Keratinocyte (primary cell): Measurements from ENCODE around the gene HUS1B. TPM values are rescaled to one million over a fixed set of nuclear protein-coding genes. Genes with fewer than 3 reads are reported as not detected.

Source experiments
- DNase-seq: peaks from one replicate; pipeline ENCODE4 v3.0.0-alpha.2; 2011; ENCODE audit warnings: low read depth, missing footprints, low spot score
- FAIRE-seq: peaks from 2 replicates; lab custom pipeline; 2011; peaks lifted over from hg19 to GRCh38; lab: Jason Lieb, UNC
- H2AFZ ChIP-seq: 2 replicates; pipeline ENCODE4 v1.6.0; 2012; ENCODE audit warnings: low read length, control low read depth, inconsistent platforms; ENCODE audit not compliant: control insufficient read depth
- H3K27ac ChIP-seq: 2 replicates; pipeline ENCODE4 v1.5.1; 2011; ENCODE audit warnings: low read length; ENCODE audit not compliant: control insufficient read depth, insufficient read depth
- H3K27me3 ChIP-seq: 3 replicates; pipeline ENCODE4 v1.6.0; 2011; ENCODE audit warnings: low read length; ENCODE audit not compliant: control insufficient read depth, insufficient read depth; ENCODE audit errors: extremely low read depth
- H3K36me3 ChIP-seq, 2 experiments: 2 replicates in 1 of 2; 3 replicates in 1 of 2; pipeline ENCODE4 v1.5.1; 2011; ENCODE audit warnings: low read length in 2 of 2, mild to moderate bottlenecking in 1 of 2; ENCODE audit not compliant: control insufficient read depth in 2 of 2, insufficient read depth in 2 of 2; ENCODE audit errors: extremely low read depth in 1 of 2
- H3K4me1 ChIP-seq: 3 replicates; pipeline ENCODE4 v1.5.1; 2011; ENCODE audit warnings: low read length; ENCODE audit not compliant: control insufficient read depth, insufficient read depth; ENCODE audit errors: extremely low read depth
- H3K4me2 ChIP-seq: 3 replicates; pipeline ENCODE4 v1.6.0; 2011; ENCODE audit warnings: low read depth, low read length; ENCODE audit not compliant: control insufficient read depth, insufficient read depth; ENCODE audit errors: extremely low read depth
- H3K4me3 ChIP-seq, 3 experiments: fragments of 200-600 bp in 1 of 3; sonication (generic) in 1 of 3; 2 replicates in 2 of 3; 3 replicates in 1 of 3; pipeline ENCODE4 v1.5.1; 2011 to 2016; ENCODE audit warnings: low read length in 3 of 3, mild to moderate bottlenecking in 3 of 3, control low read depth in 2 of 3, inconsistent platforms in 1 of 3, low read depth in 1 of 3, mixed read lengths in 1 of 3, mixed run types in 1 of 3, moderate library complexity in 1 of 3; ENCODE audit not compliant: control insufficient read depth in 2 of 3, insufficient read depth in 2 of 3; ENCODE audit errors: extremely low read depth in 1 of 3
- H3K79me2 ChIP-seq: 2 replicates; pipeline ENCODE4 v1.6.0; 2012; ENCODE audit warnings: low read length; ENCODE audit not compliant: control insufficient read depth, insufficient read depth
- H3K9ac ChIP-seq: 3 replicates; pipeline ENCODE4 v1.6.0; 2011; ENCODE audit warnings: low read length; ENCODE audit not compliant: control insufficient read depth, insufficient read depth; ENCODE audit errors: extremely low read depth
- H3K9me1 ChIP-seq: 3 replicates; pipeline ENCODE4 v1.6.0; 2011; ENCODE audit warnings: low read length; ENCODE audit not compliant: control insufficient read depth, insufficient read depth; ENCODE audit errors: extremely low read depth
- H3K9me3 ChIP-seq: 2 replicates; pipeline ENCODE4 v1.5.1; 2012; ENCODE audit warnings: low read depth, low read length; ENCODE audit not compliant: control insufficient read depth
- H4K20me1 ChIP-seq: 3 replicates; pipeline ENCODE4 v1.6.0; 2011; ENCODE audit warnings: low read length; ENCODE audit not compliant: control insufficient read depth, insufficient read depth; ENCODE audit errors: extremely low read depth
- CTCF ChIP-seq, 3 experiments: IDR thresholded peaks in 1 of 3; conservative IDR thresholded peaks in 1 of 3; optimal IDR thresholded peaks in 1 of 3; 2 replicates in 2 of 3; 3 replicates in 1 of 3; pipeline versions ENCODE3 to v1.5.1; 2011; ENCODE audit warnings: low read length in 3 of 3, mild to moderate bottlenecking in 3 of 3, moderate library complexity in 2 of 3, control low read depth in 1 of 3, inconsistent platforms in 1 of 3; ENCODE audit not compliant: insufficient read depth in 2 of 3; ENCODE audit errors: extremely low read depth in 1 of 3
- EZH2 ChIP-seq: IDR thresholded peaks from one replicate; pipeline ENCODE4 v1.6.1; 2012; ENCODE audit warnings: inconsistent platforms, mild to moderate bottlenecking, low read length, moderate library complexity
- dilution Hi-C: fragments of 300-500 bp; cut with MboI; formaldehyde crosslinking; loops from one replicate; pipeline ENCODE4 v1.7.0; 2020; ENCODE audit warnings: low sequenced_read_pairs; ENCODE audit not compliant: extremely low pct_ligation_motif_present
- polyA plus RNA-seq, 5 experiments: library from polyadenylated mRNA; depleted of rRNA in 3 of 5; stranded (reverse) in 3 of 5; stranded (forward) in 1 of 5; unstranded in 1 of 5; fragments of >200 nt; gene quantifications; 1 replicate in 1 of 5; 2 replicates in 3 of 5; 3 replicates in 1 of 5; pipeline versions ENCODE4 v1.2.1 to v1.2.3, GENCODE V29; 2011 to 2012; ENCODE audit warnings: missing spikeins in 2 of 5, low read depth in 1 of 5, low replicate concordance in 1 of 5

The HUS1B gene
- polyA plus RNA-seq, 1 donor (not counting 4 experiments of a cell fraction or from before 2014, with no cell fraction given) = 0.13 TPM

GRCh38 chr6:703552-703951 lies 46.7 kb upstream of the HUS1B start:
- no peak overlapping the region for H3K27ac ChIP-seq
- no peaks in the 10 kb centered on the region for H3K4me1 ChIP-seq
- H3K4me2 ChIP-seq = no peak overlapping the region
- DNase-seq = no peak
- no peaks in the 10 kb centered on the region for H3K9me3 ChIP-seq
- no peak for TF ChIP-seq CTCF (optimal IDR thresholded peaks at IDR 0.05 in 1 of 3, IDR thresholded peaks at IDR 0.05 in 1 of 3, conservative IDR thresholded peaks at IDR 0.05 in 1 of 3; ENCODE audit: extremely low read depth in 1 of 3, insufficient read depth in 2 of 3, low read length in 3 of 3)
- no peak for TF ChIP-seq EZH2
- no peaks in the 10 kb centered on the region for H3K27me3 ChIP-seq
- no peak overlapping the region for H2AFZ ChIP-seq
- H3K36me3 ChIP-seq = no peaks in the 10 kb centered on the region
- no peak overlapping the region for H3K4me3 ChIP-seq
- H4K20me1 ChIP-seq = no peaks in the 10 kb centered on the region
- H3K9me1 ChIP-seq = no peaks in the 10 kb centered on the region
- H3K79me2 ChIP-seq = no peaks in the 10 kb centered on the region
- dilution Hi-C loops = no loop called here
- no peak for FAIRE-seq
- H3K9ac ChIP-seq = no peak overlapping the region

- no peak overlapping the region for H3K27ac ChIP-seq
- H2AFZ ChIP-seq = no peak overlapping the region
- no peak overlapping the region for H3K4me3 ChIP-seq
- no peaks in the 10 kb centered on the region for H3K27me3 ChIP-seq
- no peak overlapping the region for H3K9ac ChIP-seq
- TF ChIP-seq CTCF (optimal IDR thresholded peaks at IDR 0.05 in 1 of 3, IDR thresholded peaks at IDR 0.05 in 1 of 3, conservative IDR thresholded peaks at IDR 0.05 in 1 of 3; ENCODE audit: extremely low read depth in 1 of 3, insufficient read depth in 2 of 3, low read length in 3 of 3) (peak in 2 of 3 experiments; percentile 19 to 23), EZH2 (no peak)
- no peaks in the 10 kb centered on the region for H3K79me2 ChIP-seq
- dilution Hi-C loops = no loop called here
- no peaks in the 10 kb centered on the region for H3K9me3 ChIP-seq
- H4K20me1 ChIP-seq = no peaks in the 10 kb centered on the region
- no peaks in the 10 kb centered on the region for H3K4me1 ChIP-seq
- FAIRE-seq (no peak), DNase-seq (no peak)
- no peaks in the 10 kb centered on the region for H3K9me1 ChIP-seq
- no peak overlapping the region for H3K4me2 ChIP-seq
- no peaks in the 10 kb centered on the region for H3K36me3 ChIP-seq
Observed at GRCh38 chr6:701700-702479, 45.0 kb upstream of the HUS1B start.
